DND-41 (cell line): ENCODE measurements around the gene ARHGAP8.

Experiments used
- CTCF ChIP-seq: IDR thresholded peaks from 2 replicates; pipeline ENCODE4 v1.5.1; 2012; ENCODE audit warnings: borderline replicate concordance, low read length, moderate library complexity, mild to moderate bottlenecking; ENCODE audit not compliant: poor library complexity, severe bottlenecking; ENCODE audit errors: extremely low read depth
- EZH2 ChIP-seq: IDR thresholded peaks from 3 replicates; pipeline ENCODE4 v1.6.1; 2012; ENCODE audit warnings: borderline replicate concordance, low read depth, mild to moderate bottlenecking, moderate library complexity, low read length, inconsistent platforms; ENCODE audit not compliant: severe bottlenecking

GRCh38 chr22:44901301-44901700 lies 148.9 kb downstream of the ARHGAP8 start:
- TF ChIP-seq CTCF (no peak), EZH2 (no peak)
